Mesenchymal stem cell (in vitro differentiated cells and primary cell): ENCODE measurements around the gene MAPK4.

Source experiments
- DNase-seq: peaks from one replicate; pipeline ENCODE4 v3.0.0-alpha.2; 2013
- H2AFZ ChIP-seq: one replicate; pipeline ENCODE4 v1.6.1; 2013; ENCODE audit warnings: low read depth, mild to moderate bottlenecking, control low read depth, inconsistent platforms, low read length, moderate library complexity
- H2AK5ac ChIP-seq: 2 replicates; pipeline ENCODE4 v1.6.1; 2013; ENCODE audit warnings: low read length, moderate library complexity, mild to moderate bottlenecking, inconsistent platforms; ENCODE audit not compliant: severe bottlenecking
- H2BK120ac ChIP-seq: one replicate; pipeline ENCODE4 v1.6.1; 2013; ENCODE audit warnings: low read depth, mild to moderate bottlenecking, inconsistent platforms, low read length, moderate library complexity
- H2BK12ac ChIP-seq, 2 experiments: one replicate each; pipeline ENCODE4 v1.6.1; 2013; ENCODE audit warnings: inconsistent platforms in 2 of 2, low read length in 2 of 2, mild to moderate bottlenecking in 2 of 2, moderate library complexity in 2 of 2, control low read depth in 1 of 2
- H2BK15ac ChIP-seq: one replicate; pipeline ENCODE4 v1.6.1; 2013; ENCODE audit warnings: mild to moderate bottlenecking, low read depth, inconsistent platforms; ENCODE audit not compliant: poor library complexity, severe bottlenecking
- H2BK5ac ChIP-seq: 2 replicates; pipeline ENCODE4 v1.6.1; 2013; ENCODE audit warnings: low read depth, mild to moderate bottlenecking, low read length, control low read depth, inconsistent platforms; ENCODE audit not compliant: poor library complexity, severe bottlenecking
- H3K14ac ChIP-seq, 2 experiments: one replicate each; pipeline ENCODE4 v1.6.1; 2013; ENCODE audit warnings: inconsistent platforms in 2 of 2, low read length in 2 of 2, control low read depth in 1 of 2, mild to moderate bottlenecking in 1 of 2, moderate library complexity in 1 of 2
- H3K18ac ChIP-seq, 2 experiments: one replicate each; pipeline ENCODE4 v1.6.1; 2013; ENCODE audit warnings: inconsistent platforms in 2 of 2, low read length in 2 of 2, control low read depth in 1 of 2, low read depth in 1 of 2, mild to moderate bottlenecking in 1 of 2
- H3K23ac ChIP-seq, 2 experiments: one replicate each; pipeline ENCODE4 v1.6.1; 2013; ENCODE audit warnings: inconsistent platforms in 2 of 2, low read length in 2 of 2, mild to moderate bottlenecking in 2 of 2, moderate library complexity in 2 of 2, control low read depth in 1 of 2
- H3K27ac ChIP-seq: 2 replicates; pipeline ENCODE4 v1.5.1; 2013; ENCODE audit warnings: mild to moderate bottlenecking, moderate library complexity, low read length, control low read depth, inconsistent platforms; ENCODE audit not compliant: poor library complexity, severe bottlenecking
- H3K27me3 ChIP-seq, 2 experiments: 2 replicates each; pipeline versions ENCODE4 v1.6.1 to v1.7.0; 2013; ENCODE audit warnings: low read length in 2 of 2, mild to moderate bottlenecking in 2 of 2, moderate library complexity in 2 of 2, control low read depth in 1 of 2, inconsistent platforms in 1 of 2; ENCODE audit not compliant: control insufficient read depth in 1 of 2, insufficient read depth in 1 of 2
- H3K36me3 ChIP-seq, 2 experiments: 2 replicates each; pipeline versions ENCODE4 v1.6.1 to v1.7.0; 2013; ENCODE audit warnings: low read length in 2 of 2, control low read depth in 1 of 2, inconsistent platforms in 1 of 2, low read depth in 1 of 2, mild to moderate bottlenecking in 1 of 2; ENCODE audit not compliant: insufficient read depth in 2 of 2, control insufficient read depth in 1 of 2
- H3K4ac ChIP-seq, 2 experiments: one replicate each; pipeline ENCODE4 v1.6.1; 2013; ENCODE audit warnings: inconsistent platforms in 2 of 2, low read length in 2 of 2, mild to moderate bottlenecking in 2 of 2, moderate library complexity in 2 of 2, control low read depth in 1 of 2, low read depth in 1 of 2
- H3K4me1 ChIP-seq: 2 replicates; pipeline ENCODE4 v1.6.1; 2013; ENCODE audit warnings: low read depth, low read length, control low read depth; ENCODE audit not compliant: control insufficient read depth, insufficient read depth
- H3K4me2 ChIP-seq: 2 replicates; pipeline ENCODE4 v1.6.1; 2013; ENCODE audit warnings: low read length, mild to moderate bottlenecking, inconsistent platforms; ENCODE audit not compliant: poor library complexity, severe bottlenecking
- H3K4me3 ChIP-seq, 2 experiments: 2 replicates each; pipeline versions ENCODE4 v1.5.1 to v1.7.0; 2013; ENCODE audit warnings: low read length in 2 of 2, mild to moderate bottlenecking in 2 of 2, control low read depth in 1 of 2, low read depth in 1 of 2; ENCODE audit not compliant: insufficient read depth in 1 of 2
- H3K79me1 ChIP-seq: replicated peaks from 2 replicates; pipeline ENCODE4 v1.6.1; 2013; ENCODE audit warnings: mild to moderate bottlenecking, control low read depth, low read length, inconsistent platforms; ENCODE audit not compliant: poor library complexity, severe bottlenecking
- H3K9ac ChIP-seq: 2 replicates; pipeline ENCODE4 v1.7.0; 2013; ENCODE audit warnings: mild to moderate bottlenecking, low read length, moderate library complexity
- H3K9me3 ChIP-seq: 2 replicates; pipeline ENCODE4 v1.7.0; 2013; ENCODE audit warnings: mild to moderate bottlenecking, low read length; ENCODE audit not compliant: control insufficient read depth
- H4K8ac ChIP-seq: one replicate; pipeline ENCODE4 v1.6.1; 2013; ENCODE audit warnings: inconsistent platforms, mild to moderate bottlenecking, low read length, moderate library complexity
- H4K91ac ChIP-seq: one replicate; pipeline ENCODE4 v1.6.1; 2013; ENCODE audit warnings: mild to moderate bottlenecking, low read length, inconsistent platforms
- WGBS: methylation state at CpG from one replicate; pipeline ENCODE4 v1.1.7; 2013; ENCODE audit warnings: mixed read lengths; 5-methylcytosine and 5-hydroxymethylcytosine counted together

MAPK4 gene

GRCh38 chr18:50614838-50615237 lies 55.0 kb downstream of the MAPK4 start:
- H3K14ac ChIP-seq, result no peak overlapping the region
- H3K27ac ChIP-seq, result no peak overlapping the region
- H3K4me3 ChIP-seq, result no peak overlapping the region
- no peaks in the 10 kb centered on the region for H3K4me1 ChIP-seq
- H3K9me3 ChIP-seq, result no peaks in the 10 kb centered on the region
- H2BK5ac ChIP-seq, result no peak overlapping the region
- no peak overlapping the region for H2BK120ac ChIP-seq
- H2AFZ ChIP-seq, result no peak overlapping the region
- H3K9ac ChIP-seq, result no peak overlapping the region
- no peak overlapping the region for H3K4me2 ChIP-seq
- 94% methylated on average over 2 of the region's 5 CpGs for WGBS
- no peak overlapping the region for H3K18ac ChIP-seq
- no peak overlapping the region for H4K8ac ChIP-seq
- no peak overlapping the region for H2AK5ac ChIP-seq
- DNase-seq, result no peak
- no peak overlapping the region for H2BK15ac ChIP-seq
- no peaks in the 10 kb centered on the region for H3K27me3 ChIP-seq
- no peaks in the 10 kb centered on the region for H3K79me1 ChIP-seq
- no peaks in the 10 kb centered on the region for H3K36me3 ChIP-seq
- no peak overlapping the region for H3K23ac ChIP-seq
- H4K91ac ChIP-seq, result no peak overlapping the region
- no peak overlapping the region for H3K4ac ChIP-seq
- no peak overlapping the region for H2BK12ac ChIP-seq

- H3K9me3 ChIP-seq, result no peaks in the 10 kb centered on the region
- H3K18ac ChIP-seq, result no peak overlapping the region
- no peaks in the 10 kb centered on the region for H3K27me3 ChIP-seq
- WGBS, result 88% methylated on average over 5 of the region's 5 CpGs
- no peaks in the 10 kb centered on the region for H3K79me1 ChIP-seq
- H3K9ac ChIP-seq, result no peak overlapping the region
- H3K14ac ChIP-seq, result no peak overlapping the region
- H2BK5ac ChIP-seq, result no peak overlapping the region
- H3K23ac ChIP-seq, result no peak overlapping the region
- H2BK15ac ChIP-seq, result no peak overlapping the region
- H2BK12ac ChIP-seq, result no peak overlapping the region
- no peak overlapping the region for H3K4me2 ChIP-seq
- H3K27ac ChIP-seq, result no peak overlapping the region
- no peak overlapping the region for H4K8ac ChIP-seq
- no peak overlapping the region for H3K4ac ChIP-seq
- no peaks in the 10 kb centered on the region for H3K36me3 ChIP-seq
- no peak overlapping the region for H3K4me3 ChIP-seq
- no peak overlapping the region for H2BK120ac ChIP-seq
- H2AK5ac ChIP-seq, result no peak overlapping the region
- H3K4me1 ChIP-seq, result no peaks in the 10 kb centered on the region
- H4K91ac ChIP-seq, result no peak overlapping the region
- no peak overlapping the region for H2AFZ ChIP-seq
- no peak for DNase-seq
Observed at GRCh38 chr18:50616484-50617048, 56.7 kb downstream of the MAPK4 start.

DNA sequence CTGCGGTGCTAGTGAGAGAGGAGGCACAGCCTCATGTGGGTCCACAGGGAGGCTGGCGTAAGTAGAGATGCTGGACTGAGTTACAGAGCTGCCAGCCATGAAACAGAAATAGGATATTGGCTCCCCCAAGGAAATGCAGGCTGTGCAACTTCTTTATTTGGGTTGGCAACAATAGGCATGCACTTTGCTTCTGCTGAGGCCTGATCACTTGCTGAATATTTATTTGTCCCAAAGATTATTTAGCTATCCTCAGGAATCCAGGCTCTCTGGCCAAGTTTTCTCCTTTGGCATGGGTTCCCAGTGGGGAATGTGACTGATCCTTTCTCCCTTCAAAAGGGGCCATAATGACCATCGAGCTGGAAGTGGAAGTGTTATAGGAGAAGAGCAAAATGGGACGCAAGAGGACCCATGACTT lies 60.0 kb downstream of the MAPK4 start:
- no peaks in the 10 kb centered on the region for H3K36me3 ChIP-seq
- no peak overlapping the region for H4K91ac ChIP-seq
- no peak overlapping the region for H3K23ac ChIP-seq
- no peaks in the 10 kb centered on the region for H3K4me1 ChIP-seq
- H3K27ac ChIP-seq, result no peak overlapping the region
- no peaks in the 10 kb centered on the region for H3K79me1 ChIP-seq
- DNase-seq, result no peak
- no peak overlapping the region for H3K9ac ChIP-seq
- no peak overlapping the region for H2AFZ ChIP-seq
- no peak overlapping the region for H2AK5ac ChIP-seq
- H4K8ac ChIP-seq, result no peak overlapping the region
- no peak overlapping the region for H2BK5ac ChIP-seq
- no peak overlapping the region for H3K4ac ChIP-seq
- WGBS, result 77% methylated on average over 3 of the region's 4 CpGs
- no peak overlapping the region for H3K4me2 ChIP-seq
- no peak overlapping the region for H3K18ac ChIP-seq
- no peaks in the 10 kb centered on the region for H3K9me3 ChIP-seq
- H2BK120ac ChIP-seq, result no peak overlapping the region
- H3K27me3 ChIP-seq, result no peaks in the 10 kb centered on the region
- H3K14ac ChIP-seq, result no peak overlapping the region
- H2BK12ac ChIP-seq, result no peak overlapping the region
- H2BK15ac ChIP-seq, result no peak overlapping the region
- H3K4me3 ChIP-seq, result no peak overlapping the region

DNA sequence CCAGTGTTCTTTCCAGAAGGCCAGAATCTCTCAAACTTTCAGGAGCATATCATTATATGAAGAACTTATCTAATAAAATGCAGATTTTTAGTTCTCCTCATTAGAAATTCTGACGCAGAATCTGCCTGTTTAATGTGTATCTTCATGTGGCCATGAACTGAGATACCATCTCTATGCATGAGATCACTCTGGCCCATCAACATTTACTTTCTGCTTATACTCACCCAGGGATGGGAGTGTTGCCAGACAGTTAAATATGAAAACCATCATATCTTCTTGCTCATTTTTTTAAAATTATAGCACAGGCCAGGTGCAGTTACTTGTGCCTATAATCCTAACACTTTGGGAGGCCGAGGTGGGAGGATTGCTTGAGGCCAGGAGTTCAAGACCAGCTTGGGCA lies 60.4 kb downstream of the MAPK4 start:
- H2BK15ac ChIP-seq, result no peak overlapping the region
- no peak overlapping the region for H3K23ac ChIP-seq
- no peaks in the 10 kb centered on the region for H3K27me3 ChIP-seq
- no peak for DNase-seq
- no peaks in the 10 kb centered on the region for H3K9me3 ChIP-seq
- no peak overlapping the region for H3K4me2 ChIP-seq
- no peak overlapping the region for H3K14ac ChIP-seq
- H3K4ac ChIP-seq, result no peak overlapping the region
- no peak overlapping the region for H2AFZ ChIP-seq
- no peak overlapping the region for H2AK5ac ChIP-seq
- H4K8ac ChIP-seq, result no peak overlapping the region
- no peak overlapping the region for H2BK5ac ChIP-seq
- H3K4me3 ChIP-seq, result no peak overlapping the region
- no peak overlapping the region for H2BK120ac ChIP-seq
- no peaks in the 10 kb centered on the region for H3K79me1 ChIP-seq
- WGBS, result 90% methylated on average over 2 of the region's 2 CpGs
- no peaks in the 10 kb centered on the region for H3K36me3 ChIP-seq
- no peak overlapping the region for H3K27ac ChIP-seq
- H3K4me1 ChIP-seq, result no peaks in the 10 kb centered on the region
- no peak overlapping the region for H4K91ac ChIP-seq
- no peak overlapping the region for H3K9ac ChIP-seq
- H3K18ac ChIP-seq, result no peak overlapping the region
- no peak overlapping the region for H2BK12ac ChIP-seq
